Measurements from ENCODE around the gene UBAC1. TPM values are rescaled to one million over a fixed set of nuclear protein-coding genes. Genes with fewer than 3 reads are reported as not detected.

Gene UBAC1
- total RNA-seq, 1 experiment from 2014 or later = 54.8 TPM

GRCh38 chr9:135985889-135986288, 24.7 kb upstream of the UBAC1 start (continued):
- TF ChIP-seq POLR2A (IDR thresholded peaks at IDR 0.05; ENCODE audit: borderline replicate concordance, extremely low read depth, insufficient read depth, insufficient read length) (no peak), FOSL1 (IDR thresholded peaks at IDR 0.05; ENCODE audit: low read depth) (no peak), JUND (IDR thresholded peaks at IDR 0.05) (no peak), CBX3 (IDR thresholded peaks at IDR 0.05; ENCODE audit: low read depth) (no peak), SRF (IDR thresholded peaks at IDR 0.05; ENCODE audit: low read depth) (no peak), MAX (IDR thresholded peaks at IDR 0.05) (no peak), CTCF (IDR thresholded peaks at IDR 0.05 in 2 of 3, conservative IDR thresholded peaks at IDR 0.05 in 1 of 3; ENCODE audit: borderline replicate concordance in 1 of 3, insufficient read depth in 1 of 3, low read depth in 2 of 3, low read length in 2 of 3) (no peak)

GRCh38 chr9:135985459-135985774, 24.2 kb upstream of the UBAC1 start:
- H3K4me3 ChIP-seq (replicated peaks in 1 of 2; ENCODE audit: low read depth in 1 of 2, low read length in 2 of 2) = no peak overlapping the region
- ChIA-PET POLR2A (no interaction called here), CTCF (no interaction called here), RAD21 (ENCODE audit: low non-redundant PET in 1 of 2, low total read pairs in 2 of 2, uncharacterized antibody in 2 of 2, unreplicated experiment in 2 of 2) (no interaction called here)
- H3K9me3 ChIP-seq (ENCODE audit: control insufficient read depth in 1 of 2, insufficient read depth in 1 of 2, low read depth in 1 of 2, low read length in 2 of 2) = no peaks in the 10 kb centered on the region
- TF ChIP-seq MAX (IDR thresholded peaks at IDR 0.05) (no peak), ZFX (IDR thresholded peaks at IDR 0.05) (no peak)
- no peaks in the 10 kb centered on the region for H3K9me2 ChIP-seq (ENCODE audit: insufficient read depth)
- no peak overlapping the region for H3K27ac ChIP-seq (ENCODE audit: low read depth, low read length)
- no peak overlapping the region for H3K4me2 ChIP-seq (ENCODE audit: low read length)
- no peak overlapping the region for H2AFZ ChIP-seq (ENCODE audit: low read depth, low read length, poor library complexity, severe bottlenecking)
- no peaks in the 10 kb centered on the region for H4K20me1 ChIP-seq (ENCODE audit: insufficient read depth)
- no peak overlapping the region for H3K9ac ChIP-seq (ENCODE audit: low read length)
- H3K36me3 ChIP-seq (ENCODE audit: control insufficient read depth in 1 of 2, insufficient read depth in 2 of 2, low read length in 2 of 2) = no peaks in the 10 kb centered on the region
- H3K4me1 ChIP-seq (ENCODE audit: control insufficient read depth in 1 of 2, insufficient read depth in 2 of 2, low read length in 2 of 2) = peaks cover 0 to 3% of the 10 kb centered on the region in 2 experiments; a peak in 1 of 4 replicates
- ATAC-seq (no peak), DNase-seq (ENCODE audit: low read depth, low spot score) (no peak)
- H3K79me2 ChIP-seq (ENCODE audit: insufficient read depth, low read length) = no peaks in the 10 kb centered on the region
- intact Hi-C loops (cut with micrococcal nuclease) = no loop called here
- no peaks in the 10 kb centered on the region for H3K27me3 ChIP-seq (ENCODE audit: insufficient read depth, low read length)
- no TSS peak for BruUV-seq (replicated peaks)
